ENCODE measurements around the gene OR8A1.

Gene OR8A1

DNA sequence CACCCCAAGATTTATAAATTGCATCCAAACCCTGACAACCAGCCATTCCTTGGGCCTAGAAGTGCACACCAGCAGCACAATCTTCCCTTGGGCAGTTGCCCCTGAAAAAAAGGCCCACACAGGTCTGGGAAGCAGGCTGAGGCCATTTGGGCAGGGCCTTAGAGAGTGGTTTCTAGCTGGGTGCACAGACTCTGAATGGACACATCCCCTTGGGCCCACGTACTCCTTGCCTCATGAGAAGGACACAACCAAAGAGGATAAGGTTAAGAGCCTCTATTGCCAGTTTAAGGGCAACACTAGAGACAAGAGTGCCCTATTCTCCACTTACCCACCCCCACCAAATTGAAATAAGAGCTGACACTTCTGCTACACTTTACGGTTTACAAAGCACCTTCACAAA is 40.5 kb downstream of the OR8A1 start:
- no peak for DNase-seq
- Histone ChIP-seq H3K27me3 (replicated peaks; ENCODE audit: control insufficient read depth, insufficient read depth, low read length, poor library complexity, severe bottlenecking) (no peaks in the 10 kb centered on the region), H3K36me3 (ENCODE audit: control insufficient read depth, insufficient read depth, low read length) (no peaks in the 10 kb centered on the region), H3K27ac (ENCODE audit: insufficient read depth, low read length, poor library complexity, severe bottlenecking) (no peak overlapping the region), H3K9me3 (ENCODE audit: control insufficient read depth, low read length) (no peaks in the 10 kb centered on the region), H3K4me1 (ENCODE audit: control insufficient read depth, insufficient read depth, low read length, poor library complexity, severe bottlenecking) (no peaks in the 10 kb centered on the region), H3K4me3 (ENCODE audit: insufficient read depth, low read depth, low read length, poor library complexity, severe bottlenecking) (no peak overlapping the region)

GRCh38 chr11:124611064-124611463 is 41.3 kb downstream of the OR8A1 start, which contains the start of gene PANX3:
Gene PANX3 (plus strand): TSS chr11:124611428. CDS start chr11:124611557, 129 bp downstream.
- Histone ChIP-seq H3K4me3 (ENCODE audit: insufficient read depth, low read depth, low read length, poor library complexity, severe bottlenecking) (no peak within 1 kb of the TSS), H3K36me3 (ENCODE audit: control insufficient read depth, insufficient read depth, low read length) (no peaks in the 10 kb centered on the region), H3K27me3 (replicated peaks; ENCODE audit: control insufficient read depth, insufficient read depth, low read length, poor library complexity, severe bottlenecking) (no peaks in the 10 kb centered on the region), H3K4me1 (ENCODE audit: control insufficient read depth, insufficient read depth, low read length, poor library complexity, severe bottlenecking) (no peaks in the 10 kb centered on the region), H3K27ac (ENCODE audit: insufficient read depth, low read length, poor library complexity, severe bottlenecking) (no peak within 1 kb of the TSS), H3K9me3 (ENCODE audit: control insufficient read depth, low read length) (no peaks in the 10 kb centered on the region)
- no peak for DNase-seq

GRCh38 chr11:124612045-124612444 is 42.2 kb downstream of the OR8A1 start:
- Histone ChIP-seq H3K4me3 (ENCODE audit: insufficient read depth, low read depth, low read length, poor library complexity, severe bottlenecking) (no peak overlapping the region), H3K36me3 (ENCODE audit: control insufficient read depth, insufficient read depth, low read length) (no peaks in the 10 kb centered on the region), H3K9me3 (ENCODE audit: control insufficient read depth, low read length) (no peaks in the 10 kb centered on the region), H3K4me1 (ENCODE audit: control insufficient read depth, insufficient read depth, low read length, poor library complexity, severe bottlenecking) (no peaks in the 10 kb centered on the region), H3K27ac (ENCODE audit: insufficient read depth, low read length, poor library complexity, severe bottlenecking) (no peak overlapping the region), H3K27me3 (replicated peaks; ENCODE audit: control insufficient read depth, insufficient read depth, low read length, poor library complexity, severe bottlenecking) (no peaks in the 10 kb centered on the region)
- DNase-seq: no peak

- no peaks in the 10 kb centered on the region for H3K36me3 ChIP-seq (ENCODE audit: control insufficient read depth, insufficient read depth, low read length)
- H3K4me3 ChIP-seq (ENCODE audit: insufficient read depth, low read depth, low read length, poor library complexity, severe bottlenecking): no peak overlapping the region
- H3K27me3 ChIP-seq (replicated peaks; ENCODE audit: control insufficient read depth, insufficient read depth, low read length, poor library complexity, severe bottlenecking): no peaks in the 10 kb centered on the region
- H3K4me1 ChIP-seq (ENCODE audit: control insufficient read depth, insufficient read depth, low read length, poor library complexity, severe bottlenecking): no peaks in the 10 kb centered on the region
- no peaks in the 10 kb centered on the region for H3K9me3 ChIP-seq (ENCODE audit: control insufficient read depth, low read length)
- H3K27ac ChIP-seq (ENCODE audit: insufficient read depth, low read length, poor library complexity, severe bottlenecking): no peak overlapping the region
- DNase-seq: no peak
These were observed 42.9 kb downstream of the OR8A1 start for GRCh38 chr11:124612567-124613246.

DNA sequence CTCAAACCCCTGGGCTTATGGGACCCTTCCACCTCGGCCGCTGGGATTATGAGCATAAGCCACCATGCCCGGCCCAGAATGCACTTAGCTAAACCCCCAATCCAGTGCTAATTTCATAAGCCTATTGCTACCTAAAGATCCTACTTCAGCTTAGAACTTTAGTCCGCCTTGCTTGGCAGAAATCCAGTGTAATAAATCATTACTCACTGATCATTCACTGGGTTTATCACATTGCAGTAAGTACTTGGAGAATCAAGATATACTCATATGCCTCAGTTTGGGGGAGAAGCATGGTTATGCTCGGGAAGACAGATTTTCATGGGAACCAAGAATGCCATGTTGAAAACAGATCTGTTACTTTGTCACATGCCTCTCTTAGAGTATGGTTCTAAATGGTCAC is 49.1 kb downstream of the OR8A1 start:
- Histone ChIP-seq H3K4me3 (ENCODE audit: insufficient read depth, low read depth, low read length, poor library complexity, severe bottlenecking) (no peak overlapping the region), H3K27ac (ENCODE audit: insufficient read depth, low read length, poor library complexity, severe bottlenecking) (no peak overlapping the region), H3K27me3 (replicated peaks; ENCODE audit: control insufficient read depth, insufficient read depth, low read length, poor library complexity, severe bottlenecking) (no peaks in the 10 kb centered on the region), H3K9me3 (ENCODE audit: control insufficient read depth, low read length) (no peaks in the 10 kb centered on the region), H3K36me3 (ENCODE audit: control insufficient read depth, insufficient read depth, low read length) (no peaks in the 10 kb centered on the region), H3K4me1 (ENCODE audit: control insufficient read depth, insufficient read depth, low read length, poor library complexity, severe bottlenecking) (peaks cover 7% of the 10 kb centered on the region)
- no peak for DNase-seq
